ENCODE results near the gene RHBDD3. TPM values are rescaled to one million over a fixed set of nuclear protein-coding genes. Genes with fewer than 3 reads are reported as not detected.

Gene RHBDD3
- total RNA-seq, result 10 to 100 TPM in 3 of 4 donors, 1 to 10 TPM in 1; 8.9 to 24.1 (median 20.5) TPM

DNA sequence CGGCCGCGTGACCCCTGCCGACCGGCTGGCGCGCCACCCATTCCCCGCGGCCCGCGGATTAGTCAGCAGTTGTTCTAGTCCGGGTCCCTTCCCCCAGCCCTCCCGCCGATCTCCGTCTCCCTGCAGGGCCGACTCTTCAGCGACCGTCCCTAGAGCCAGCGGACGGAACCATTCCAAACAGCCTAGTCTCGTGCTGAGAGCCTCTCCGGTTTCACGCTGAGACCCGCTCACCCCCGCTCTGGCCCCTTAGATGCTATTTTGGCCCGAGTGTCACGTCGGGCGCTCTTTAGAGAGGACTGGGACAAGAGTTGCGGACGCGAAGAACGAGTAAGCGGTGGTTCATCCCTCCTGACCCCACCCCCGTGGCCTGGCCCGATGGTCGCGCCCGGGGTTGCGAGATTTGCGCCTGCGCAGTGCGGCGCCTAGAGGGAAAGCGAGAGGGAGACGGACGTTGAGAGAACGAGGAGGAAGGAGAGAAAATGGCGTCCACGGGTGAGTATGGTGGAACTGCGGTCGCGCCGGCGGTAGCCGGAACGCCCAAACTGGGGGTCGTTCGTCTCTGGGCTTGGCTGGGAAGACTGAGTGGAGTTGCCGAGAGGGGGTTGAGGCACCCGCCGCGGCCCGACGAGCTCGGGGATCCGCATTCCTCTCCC is at the start of gene RHBDD3, which contains the start of gene EWSR1:
Gene RHBDD3, minus strand, starts transcription at position 124 of the 653 bp plus-strand sequence. CDS start 2,355 bp downstream, outside the sequence.
Gene EWSR1, plus strand, starts transcription at position 411 of the 653 bp plus-strand sequence. Its CDS starts 69 bp downstream, at position 480.
- DNase-seq (ENCODE audit: low spot score in 2 of 2), result peak; percentile 94 to 99
- WGBS, 2 donors, result 0 to 1% methylated on average over 54 to 64 of the region's 67 CpGs
- intact Hi-C loops (cut with DNase I; ENCODE audit: low total_unique reads), result no loop called here
- TF ChIP-seq, protein P1, sequence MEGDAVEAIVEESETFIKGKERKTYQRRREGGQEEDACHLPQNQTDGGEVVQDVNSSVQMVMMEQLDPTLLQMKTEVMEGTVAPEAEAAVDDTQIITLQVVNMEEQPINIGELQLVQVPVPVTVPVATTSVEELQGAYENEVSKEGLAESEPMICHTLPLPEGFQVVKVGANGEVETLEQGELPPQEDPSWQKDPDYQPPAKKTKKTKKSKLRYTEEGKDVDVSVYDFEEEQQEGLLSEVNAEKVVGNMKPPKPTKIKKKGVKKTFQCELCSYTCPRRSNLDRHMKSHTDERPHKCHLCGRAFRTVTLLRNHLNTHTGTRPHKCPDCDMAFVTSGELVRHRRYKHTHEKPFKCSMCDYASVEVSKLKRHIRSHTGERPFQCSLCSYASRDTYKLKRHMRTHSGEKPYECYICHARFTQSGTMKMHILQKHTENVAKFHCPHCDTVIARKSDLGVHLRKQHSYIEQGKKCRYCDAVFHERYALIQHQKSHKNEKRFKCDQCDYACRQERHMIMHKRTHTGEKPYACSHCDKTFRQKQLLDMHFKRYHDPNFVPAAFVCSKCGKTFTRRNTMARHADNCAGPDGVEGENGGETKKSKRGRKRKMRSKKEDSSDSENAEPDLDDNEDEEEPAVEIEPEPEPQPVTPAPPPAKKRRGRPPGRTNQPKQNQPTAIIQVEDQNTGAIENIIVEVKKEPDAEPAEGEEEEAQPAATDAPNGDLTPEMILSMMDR (IDR thresholded peaks at IDR 0.05), result peak in 1 of 3 donors; percentile 14
- TF ChIP-seq POLR2A (IDR thresholded peaks at IDR 0.05), result peak in 1 of 2 donors; percentile 54
- peak within 1 kb of the TSS; percentile 89 for H3K4me3 ChIP-seq (ENCODE audit: low read depth, poor library complexity, severe bottlenecking)

GRCh38 chr22:29316141-29316828 is 48.5 kb upstream of the RHBDD3 start:
- intact Hi-C loops (cut with DNase I; ENCODE audit: low total_unique reads), result no loop called here
- TF ChIP-seq, protein P1 (IDR thresholded peaks at IDR 0.05), result no peak
- no peak for TF ChIP-seq POLR2A (IDR thresholded peaks at IDR 0.05)
- DNase-seq (ENCODE audit: low spot score in 2 of 2), result no peak
- H3K4me3 ChIP-seq (ENCODE audit: low read depth, poor library complexity, severe bottlenecking), result no peak overlapping the region
- 72 to 78% methylated on average over 16 to 17 of the region's 18 CpGs for WGBS, 2 donors

- TF ChIP-seq POLR2A (IDR thresholded peaks at IDR 0.05), result no peak
- TF ChIP-seq, protein P1 (IDR thresholded peaks at IDR 0.05), result no peak
- DNase-seq (ENCODE audit: low spot score in 2 of 2), result no peak
- 13 to 23% methylated on average over 40 to 45 of the region's 103 CpGs for WGBS, 2 donors
These were observed 47.7 kb upstream of the RHBDD3 start, which contains the start of gene RASL10A for GRCh38 chr22:29315286-29316140. TSS of gene RASL10A (minus strand) at chr22:29315697. CDS start at chr22:29315246, 451 bp downstream.

GRCh38 chr22:29314537-29315285 is 46.9 kb upstream of the RHBDD3 start:
- intact Hi-C loops (cut with DNase I; ENCODE audit: low total_unique reads), result no loop called here
- TF ChIP-seq POLR2A (IDR thresholded peaks at IDR 0.05), result no peak
- TF ChIP-seq, protein P1 (IDR thresholded peaks at IDR 0.05), result no peak
- DNase-seq (ENCODE audit: low spot score in 2 of 2), result no peak
- 2 to 11% methylated on average over 8 to 53 of the region's 69 CpGs for WGBS, 2 donors
- peak overlapping the region; percentile 32 for H3K4me3 ChIP-seq (ENCODE audit: low read depth, poor library complexity, severe bottlenecking)

More at GRCh38 chr22:29315286-29316140, 47.7 kb upstream of the RHBDD3 start, which contains the start of gene RASL10A:
- peak within 1 kb of the TSS; percentile 32 for H3K4me3 ChIP-seq (ENCODE audit: low read depth, poor library complexity, severe bottlenecking)
- intact Hi-C loops (cut with DNase I; ENCODE audit: low total_unique reads), result no loop called here
